ENCODE results near the gene MOB4.

The MOB4 gene

DNA sequence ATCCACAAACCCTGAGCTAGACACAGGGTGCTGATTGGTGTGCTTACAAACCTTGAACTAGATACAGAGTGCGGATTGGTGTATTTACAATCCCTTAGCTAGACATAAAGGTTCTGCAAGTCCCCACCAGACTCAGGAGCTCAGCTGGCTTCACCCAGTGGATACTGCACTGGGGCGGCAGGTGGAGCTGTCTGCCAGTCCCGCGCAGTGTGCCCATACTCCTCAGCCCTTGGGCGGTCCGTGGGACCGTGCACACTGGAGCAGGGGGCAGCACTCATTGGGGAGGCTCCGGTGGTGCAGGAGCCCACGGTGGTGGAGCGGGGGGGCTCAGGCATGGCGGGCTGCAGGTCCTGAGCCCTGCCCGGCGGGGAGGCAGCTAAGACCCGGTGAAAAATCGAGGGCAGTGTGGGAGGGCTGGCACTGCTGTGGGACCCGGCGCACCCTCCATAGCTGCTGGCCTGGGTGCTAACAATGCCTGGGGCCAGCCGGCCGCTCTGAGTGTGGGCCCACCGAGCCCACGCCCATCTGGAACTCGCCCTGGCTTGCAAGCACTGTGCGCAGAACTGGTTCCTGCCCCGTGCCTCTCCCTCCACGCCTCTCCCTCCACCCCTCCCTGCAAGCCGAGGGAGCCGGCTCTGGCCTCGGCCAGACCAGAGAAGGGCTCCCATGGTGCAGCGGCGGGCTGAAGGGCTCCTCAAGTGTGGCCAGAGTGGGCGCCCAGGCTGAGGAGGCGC, 75.6 kb downstream of the MOB4 start:
- no peak for DNase-seq (ENCODE audit: low read depth in 3 of 3)

DNA sequence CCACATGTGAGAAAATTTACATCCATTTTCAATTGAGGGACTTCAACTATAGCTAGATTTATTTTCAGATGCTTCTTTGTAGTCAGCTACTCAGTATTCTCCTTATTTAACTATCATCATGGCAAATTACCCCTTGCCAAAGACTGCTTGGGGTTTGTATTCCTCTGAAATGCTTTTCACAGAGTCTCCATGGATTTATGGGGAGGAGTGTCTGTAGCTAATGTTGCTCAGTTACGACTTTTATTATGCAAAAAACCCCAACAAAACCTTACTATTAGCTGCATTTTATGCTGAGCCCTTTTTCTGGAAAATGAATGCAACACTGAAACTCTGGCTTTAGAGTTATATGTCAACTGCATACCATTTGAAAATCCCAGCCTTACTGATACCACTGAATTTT, 80.9 kb downstream of the MOB4 start:
- no peak for DNase-seq (ENCODE audit: low read depth in 3 of 3)

DNA sequence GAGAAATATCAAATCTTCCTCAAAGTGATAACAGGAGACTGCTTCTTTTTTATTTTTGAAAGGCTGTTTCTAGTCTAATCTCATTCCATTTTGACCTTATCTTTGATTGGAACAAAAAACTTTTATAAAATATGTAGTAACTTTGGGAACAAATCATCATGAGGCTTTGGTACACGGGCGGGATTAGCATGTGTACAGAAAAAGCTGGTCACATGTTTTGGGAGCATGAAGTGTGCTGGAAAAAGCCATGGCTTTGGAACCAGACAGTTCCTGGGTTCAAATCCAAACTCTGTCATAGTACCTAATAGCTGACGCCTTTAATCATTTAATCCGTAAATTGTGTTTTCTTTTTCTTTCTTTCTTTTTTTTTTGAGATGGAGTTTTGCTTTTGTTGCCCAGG, 81.3 kb downstream of the MOB4 start:
- DNase-seq (ENCODE audit: low read depth in 3 of 3), result no peak

DNA sequence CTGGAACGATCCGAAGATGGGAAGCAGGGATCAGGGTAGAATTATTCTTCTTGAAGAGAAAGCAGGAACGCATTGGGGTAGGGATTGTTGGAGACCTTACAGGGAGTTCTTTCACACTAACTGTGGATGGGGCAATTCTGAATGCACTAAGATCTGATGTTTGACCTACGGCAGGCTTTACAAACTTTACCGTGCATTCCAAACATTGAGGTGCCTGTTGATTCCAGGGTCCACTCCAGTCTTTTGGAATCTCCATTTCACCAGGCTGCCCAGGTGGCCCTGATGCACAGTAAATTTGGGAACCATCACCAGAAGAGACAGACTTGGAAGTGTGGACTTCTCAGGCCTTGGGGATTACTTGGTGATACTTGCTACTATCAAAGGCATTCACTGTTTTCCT, 82.6 kb downstream of the MOB4 start:
- DNase-seq (ENCODE audit: low read depth in 3 of 3), result no peak

DNA sequence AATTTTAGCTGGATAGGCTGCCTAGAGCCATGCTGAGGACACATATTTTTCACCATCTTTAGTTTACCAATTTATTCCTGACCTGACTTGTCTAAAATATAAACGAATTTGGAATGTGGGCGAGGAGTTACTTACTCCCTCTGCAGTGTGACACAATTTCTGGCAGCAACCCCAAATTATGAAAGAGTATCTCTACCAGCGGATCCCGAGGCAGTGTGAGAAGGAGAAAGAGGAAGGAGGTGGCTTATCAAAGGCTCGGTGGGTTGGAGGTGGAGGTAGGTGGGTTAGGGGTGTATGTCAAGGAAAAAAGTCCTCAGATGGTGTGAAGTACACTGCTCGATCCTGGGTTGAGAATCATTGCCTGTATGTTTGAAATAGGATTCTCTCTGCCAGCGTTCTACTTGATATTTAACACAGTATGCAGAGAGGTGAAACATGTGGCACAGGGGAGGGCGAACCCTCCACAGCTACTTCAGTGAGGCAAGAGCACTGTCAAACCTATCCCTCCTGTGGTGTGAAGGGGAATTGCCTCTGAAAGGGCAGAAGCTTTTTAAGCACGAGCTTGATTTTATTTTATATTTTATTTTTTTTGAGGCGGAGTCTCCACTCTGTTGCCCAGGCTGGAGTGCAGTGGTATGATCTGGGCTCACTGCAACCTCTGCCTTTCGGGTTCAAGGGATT, 83.6 kb downstream of the MOB4 start:
- DNase-seq (ENCODE audit: low read depth in 3 of 3), result no peak

DNA sequence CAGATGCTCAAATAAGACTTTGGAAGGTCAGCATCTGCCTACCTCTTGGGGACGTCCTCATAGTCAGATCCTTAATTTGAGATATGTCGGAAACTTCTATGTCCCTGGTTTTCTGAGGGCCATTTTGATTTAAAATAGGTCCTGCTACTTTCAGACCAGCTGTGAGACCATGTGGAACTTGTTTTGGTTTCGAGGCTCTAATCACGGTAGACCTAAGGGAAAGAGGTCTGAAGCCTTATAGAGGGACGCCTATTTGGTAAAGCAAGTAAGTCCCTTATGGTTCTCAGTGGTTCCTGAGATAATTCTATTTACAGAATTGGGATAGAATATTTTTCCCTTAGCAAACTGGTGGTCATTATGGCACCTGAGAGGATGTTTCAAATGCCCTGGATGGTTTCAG, 84.4 kb downstream of the MOB4 start:
- no peak for DNase-seq (ENCODE audit: low read depth in 3 of 3)

DNA sequence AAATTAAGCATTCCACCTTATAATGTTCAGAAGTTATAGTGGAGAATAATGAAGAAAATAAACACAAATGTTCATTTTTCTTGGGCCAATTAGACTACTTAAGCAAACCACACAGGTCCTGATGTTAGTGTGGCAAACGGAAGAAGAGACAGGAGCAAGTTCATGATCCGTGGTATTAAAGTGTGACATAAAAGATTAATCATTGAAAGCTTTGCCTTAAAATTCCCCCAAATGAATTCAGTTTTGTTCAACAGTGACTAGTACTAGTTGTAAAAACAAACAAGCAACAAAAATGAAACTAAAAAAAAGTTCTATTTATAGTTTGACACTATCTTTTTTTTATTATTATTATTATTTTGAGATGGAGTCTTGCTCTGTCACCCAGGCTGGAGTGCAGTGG, 85.9 kb downstream of the MOB4 start:
- DNase-seq (ENCODE audit: low read depth in 3 of 3), result no peak
